Measurements from ENCODE around the gene TBX2. TPM values are rescaled to one million over a fixed set of nuclear protein-coding genes. Genes with fewer than 3 reads are reported as not detected.
"Not testable (repeated sequence)": the region's sequence is repeated elsewhere in the genome, so short reads cannot be mapped to it uniquely, and the experiment has no call there.

Gene TBX2
- total RNA-seq, 6 donors from 2014 or later = 22.4 to 130 (median 92.7) TPM

- TF ChIP-seq, protein P1, sequence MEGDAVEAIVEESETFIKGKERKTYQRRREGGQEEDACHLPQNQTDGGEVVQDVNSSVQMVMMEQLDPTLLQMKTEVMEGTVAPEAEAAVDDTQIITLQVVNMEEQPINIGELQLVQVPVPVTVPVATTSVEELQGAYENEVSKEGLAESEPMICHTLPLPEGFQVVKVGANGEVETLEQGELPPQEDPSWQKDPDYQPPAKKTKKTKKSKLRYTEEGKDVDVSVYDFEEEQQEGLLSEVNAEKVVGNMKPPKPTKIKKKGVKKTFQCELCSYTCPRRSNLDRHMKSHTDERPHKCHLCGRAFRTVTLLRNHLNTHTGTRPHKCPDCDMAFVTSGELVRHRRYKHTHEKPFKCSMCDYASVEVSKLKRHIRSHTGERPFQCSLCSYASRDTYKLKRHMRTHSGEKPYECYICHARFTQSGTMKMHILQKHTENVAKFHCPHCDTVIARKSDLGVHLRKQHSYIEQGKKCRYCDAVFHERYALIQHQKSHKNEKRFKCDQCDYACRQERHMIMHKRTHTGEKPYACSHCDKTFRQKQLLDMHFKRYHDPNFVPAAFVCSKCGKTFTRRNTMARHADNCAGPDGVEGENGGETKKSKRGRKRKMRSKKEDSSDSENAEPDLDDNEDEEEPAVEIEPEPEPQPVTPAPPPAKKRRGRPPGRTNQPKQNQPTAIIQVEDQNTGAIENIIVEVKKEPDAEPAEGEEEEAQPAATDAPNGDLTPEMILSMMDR (IDR thresholded peaks at IDR 0.05) = no peak
- TF ChIP-seq POLR2AphosphoS5 (IDR thresholded peaks at IDR 0.05) (no peak), POLR2A (IDR thresholded peaks at IDR 0.05) (no peak), EP300 (IDR thresholded peaks at IDR 0.05) (no peak)
- peaks cover 11 to 13% (median 12%) of the 10 kb centered on the region in 4 donors for H3K4me1 ChIP-seq
- no peak overlapping the region for H3K4me3 ChIP-seq
- no peak for DNase-seq
- ATAC-seq (ENCODE audit: low FRiP score in 2 of 2) = no peak
- no peaks in the 10 kb centered on the region for H3K9me3 ChIP-seq
- H3K27ac ChIP-seq = no peak overlapping the region
- H3K27me3 ChIP-seq = peaks cover 0 to 17% (median 12%) of the 10 kb centered on the region in 4 donors
- no peaks in the 10 kb centered on the region for H3K36me3 ChIP-seq
Measured at GRCh38 chr17:61447358-61447757, 47.7 kb downstream of the TBX2 start.

- H3K36me3 ChIP-seq = no peaks in the 10 kb centered on the region
- ATAC-seq (ENCODE audit: low FRiP score in 2 of 2) (no peak), DNase-seq (no peak)
- H3K27ac ChIP-seq = no peak overlapping the region
- TF ChIP-seq EP300 (IDR thresholded peaks at IDR 0.05) = no peak
- TF ChIP-seq, protein P1 (IDR thresholded peaks at IDR 0.05) = no peak
- TF ChIP-seq POLR2AphosphoS5 (IDR thresholded peaks at IDR 0.05) = no peak
- TF ChIP-seq POLR2A (IDR thresholded peaks at IDR 0.05) = no peak
- WGBS, 2 donors = 87 to 94% methylated on average over 2 of the region's 2 CpGs
- peaks cover 12 to 18% (median 15%) of the 10 kb centered on the region in 4 donors for H3K4me1 ChIP-seq
- no peak overlapping the region for H3K4me3 ChIP-seq
- H3K9me3 ChIP-seq = no peaks in the 10 kb centered on the region
- peaks cover 0 to 23% (median 17%) of the 10 kb centered on the region in 4 donors for H3K27me3 ChIP-seq
Measured at GRCh38 chr17:61448042-61448441, 48.4 kb downstream of the TBX2 start.

DNA sequence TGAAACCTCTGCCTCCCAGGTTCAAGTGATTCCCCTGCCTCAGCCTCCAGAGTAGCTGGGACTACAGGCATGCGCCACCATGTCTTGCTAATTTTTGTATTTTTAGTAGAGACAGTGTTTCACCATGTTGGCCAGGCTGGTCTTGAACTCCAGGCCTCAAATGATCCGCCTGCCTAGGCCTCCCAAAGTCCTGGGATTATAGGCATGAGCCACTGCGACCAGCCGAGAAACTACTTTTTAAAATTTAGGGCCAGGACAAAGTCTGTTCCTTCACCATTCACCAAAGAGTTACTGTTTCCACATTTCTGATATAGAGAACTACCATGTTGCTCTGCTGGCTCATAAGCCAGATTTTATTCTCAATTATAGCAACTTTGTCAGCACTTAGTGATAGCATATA lies 49.5 kb downstream of the TBX2 start:
- H3K9me3 ChIP-seq; DNase-seq; H3K36me3 ChIP-seq; ATAC-seq (ENCODE audit: low FRiP score in 2 of 2); H3K4me3 ChIP-seq; H3K27ac ChIP-seq: not testable (repeated sequence)
- Histone ChIP-seq H3K27me3 (peaks cover 0 to 25% (median 20%) of the 10 kb centered on the region in 4 donors), H3K4me1 (peaks cover 12 to 18% (median 15%) of the 10 kb centered on the region in 4 donors)
- WGBS, 2 donors = 84 to 100% methylated on average over 4 of the region's 4 CpGs

DNA sequence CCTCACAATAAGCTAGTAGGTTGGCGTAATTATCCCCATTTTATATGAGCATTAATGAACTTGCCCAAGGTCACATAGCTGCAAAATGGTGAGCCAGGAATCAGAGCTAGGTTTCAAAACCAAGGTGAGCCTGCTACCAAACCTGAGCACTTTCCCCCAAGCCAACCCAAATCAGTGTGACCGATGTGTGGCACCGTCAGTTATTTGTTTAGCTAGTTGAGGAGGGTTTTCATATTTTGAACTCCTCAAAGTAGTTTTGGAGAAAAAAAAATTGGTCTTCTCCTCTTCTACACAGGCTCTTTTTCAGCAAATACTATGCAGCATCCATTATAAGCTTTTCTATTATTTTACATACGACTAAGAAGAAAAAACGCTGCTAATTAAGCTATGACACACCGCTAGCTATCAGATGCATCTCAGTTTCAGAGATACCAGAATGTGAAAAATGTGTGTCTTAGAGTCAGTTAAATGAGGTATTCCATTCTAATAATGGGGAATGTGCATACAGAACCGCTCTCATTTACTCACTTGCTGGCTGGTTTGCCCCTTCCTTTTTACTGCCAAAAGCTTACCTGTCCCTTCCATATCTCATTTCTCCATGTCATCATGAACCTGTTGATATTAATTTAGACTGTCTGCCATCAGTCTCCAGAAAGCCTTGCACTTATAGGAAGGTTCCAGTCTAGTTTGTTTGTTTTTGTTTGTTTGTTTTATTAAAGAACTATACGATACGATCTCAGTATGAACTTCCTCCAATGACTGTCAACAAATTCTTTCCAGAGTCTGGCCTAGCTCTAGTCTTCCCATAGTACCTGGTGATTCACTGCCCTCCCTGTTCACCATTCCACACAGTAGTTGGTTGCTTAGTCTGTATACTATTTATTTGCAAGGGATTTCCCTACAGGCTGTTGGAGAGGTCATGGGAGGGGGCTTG lies 50.3 kb downstream of the TBX2 start:
- H3K4me1 ChIP-seq = peaks cover 13 to 26% (median 22%) of the 10 kb centered on the region in 4 donors
- peaks cover 0 to 34% (median 26%) of the 10 kb centered on the region in 4 donors for H3K27me3 ChIP-seq
- H3K36me3 ChIP-seq = no peaks in the 10 kb centered on the region
- no peaks in the 10 kb centered on the region for H3K9me3 ChIP-seq
- H3K4me3 ChIP-seq = no peak overlapping the region
- peak overlapping the region in 2 of 4 donors; percentile 89 to 92 for H3K27ac ChIP-seq
- 82 to 83% methylated on average over 9 of the region's 9 CpGs for whole genome bisulfite sequencing, 2 donors
- no peak for TF ChIP-seq POLR2AphosphoS5 (IDR thresholded peaks at IDR 0.05)
- TF ChIP-seq, protein P1 (IDR thresholded peaks at IDR 0.05) = no peak
- TF ChIP-seq EP300 (IDR thresholded peaks at IDR 0.05) = no peak
- TF ChIP-seq POLR2A (IDR thresholded peaks at IDR 0.05) = no peak
- DNase-seq (no peak), ATAC-seq (ENCODE audit: low FRiP score in 2 of 2) (no peak)

DNA sequence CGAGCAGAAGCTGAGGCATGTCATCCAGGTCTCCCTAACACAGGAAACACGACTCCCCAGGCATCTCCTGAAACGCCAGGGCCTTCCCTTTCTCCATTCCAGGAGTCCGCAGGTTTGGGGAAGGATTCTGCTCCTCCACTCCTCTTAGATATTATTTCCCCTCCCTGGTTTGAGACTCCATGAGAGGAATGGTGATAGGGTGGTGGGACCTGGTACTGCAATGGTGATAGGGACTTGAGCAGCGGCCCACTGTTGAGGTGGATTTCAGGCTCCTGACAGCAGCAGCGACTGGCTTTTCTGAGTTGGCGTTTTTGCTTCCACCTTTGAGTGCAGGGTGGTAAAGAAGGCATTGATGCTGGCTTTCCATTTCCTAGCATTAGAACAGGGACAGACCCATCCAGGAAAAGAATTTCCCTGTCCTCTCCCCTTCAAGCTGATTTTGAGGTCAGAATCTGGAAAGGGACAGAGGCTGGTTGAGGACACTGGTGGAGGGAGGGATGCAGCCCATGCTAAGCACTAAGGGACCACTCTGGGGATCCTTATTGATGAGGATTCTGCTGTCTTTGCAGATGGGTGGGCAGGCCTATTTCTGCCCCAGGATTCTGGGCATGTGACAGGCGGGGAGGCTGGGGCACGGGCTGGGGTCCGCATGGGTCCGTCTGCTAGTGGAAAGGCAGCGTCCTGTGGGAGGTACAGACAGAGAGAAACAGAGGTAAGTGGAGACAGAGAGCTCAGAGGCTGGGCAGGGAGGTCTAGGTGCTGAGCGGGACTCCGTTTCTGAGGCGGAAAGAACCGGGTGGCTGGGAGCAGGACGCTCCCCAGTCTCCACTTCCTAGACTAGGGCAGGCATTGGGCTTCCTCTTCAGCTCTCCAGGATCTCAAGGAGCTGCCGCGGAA lies 51.2 kb downstream of the TBX2 start:
- WGBS, 2 donors = 51 to 73% methylated on average over 16 to 19 of the region's 19 CpGs
- Histone ChIP-seq H3K27ac (peak overlapping the region; percentile 81 to 92 (median 87)), H3K36me3 (no peaks in the 10 kb centered on the region), H3K27me3 (peaks cover 0 to 43% (median 33%) of the 10 kb centered on the region in 4 donors), H3K4me1 (peaks cover 13 to 29% (median 22%) of the 10 kb centered on the region in 4 donors), H3K4me3 (peak overlapping the region in 3 of 4 donors; percentile 36 to 52 (median 52)), H3K9me3 (no peaks in the 10 kb centered on the region)
- TF ChIP-seq EP300 (IDR thresholded peaks at IDR 0.05) = no peak
- TF ChIP-seq, protein P1 (IDR thresholded peaks at IDR 0.05) = no peak
- TF ChIP-seq POLR2A (IDR thresholded peaks at IDR 0.05) = no peak
- no peak for TF ChIP-seq POLR2AphosphoS5 (IDR thresholded peaks at IDR 0.05)
- DNase-seq (peak in 1 of 2 donors; percentile 42), ATAC-seq (ENCODE audit: low FRiP score in 2 of 2) (no peak)
